Epithelial cell of proximal tubule (primary cell): Measurements from ENCODE around the gene SPINT2. TPM values are rescaled to one million over a fixed set of nuclear protein-coding genes. Genes with fewer than 3 reads are reported as not detected.
A peak's percentile ranks its signal among the peaks of the same experiment; 100 is the strongest.
"Not testable (repeated sequence)": the region's sequence is repeated elsewhere in the genome, so short reads cannot be mapped to it uniquely, and the experiment has no call there.

ENCODE experiments used
- DNase-seq: peaks from one replicate; pipeline ENCODE4 v3.0.0-alpha.2; 2011; ENCODE audit warnings: low read depth
- H3K4me3 ChIP-seq: 2 replicates; pipeline ENCODE4 v1.5.1; 2011; ENCODE audit warnings: low read depth, mild to moderate bottlenecking, low read length
- CTCF ChIP-seq: conservative IDR thresholded peaks from 2 replicates; pipeline ENCODE4 v1.5.1; 2012; ENCODE audit warnings: low read depth, mild to moderate bottlenecking, low read length
- total RNA-seq: library from RNA; depleted of rRNA; stranded (reverse); fragments of >200 nt; gene quantifications from 2 replicates; pipeline ENCODE4 v1.2.3, GENCODE V29; 2015

Gene SPINT2
- total RNA-seq, 1 donor from 2014 or later = 548 TPM

- H3K4me3 ChIP-seq = peak overlapping the region; percentile 79
- no peak for TF ChIP-seq CTCF
- DNase-seq = no peak
These were observed 71.7 kb downstream of the SPINT2 start for GRCh38 chr19:38335949-38336637.

GRCh38 chr19:38336638-38337359 lies 72.4 kb downstream of the SPINT2 start:
- peak; percentile 67 for DNase-seq
- H3K4me3 ChIP-seq = peak overlapping the region; percentile 79
- no peak for TF ChIP-seq CTCF

GRCh38 chr19:38337360-38337653 lies 72.9 kb downstream of the SPINT2 start:
- H3K4me3 ChIP-seq = peak overlapping the region; percentile 79
- no peak for DNase-seq
- no peak for TF ChIP-seq CTCF

GRCh38 chr19:38339011-38339410 lies 74.6 kb downstream of the SPINT2 start:
- not testable (repeated sequence) for H3K4me3 ChIP-seq, DNase-seq

- DNase-seq = no peak
- no peak overlapping the region for H3K4me3 ChIP-seq
- TF ChIP-seq CTCF = no peak
These were observed 76.6 kb downstream of the SPINT2 start for GRCh38 chr19:38340927-38341326.

Other genes starting within 250 kb of the SPINT2 start
- 1.3 and 2.6 TPM in 2 replicates for gene DPF1, start 40.4 kb upstream of the SPINT2 start, total RNA-seq
- gene PPP1R14A, start 8.2 kb upstream of the SPINT2 start, total RNA-seq = 13.4 and 14.3 TPM in 2 replicates
- gene C19orf33, start 39.7 kb downstream of the SPINT2 start, total RNA-seq = 267 and 305 TPM in 2 replicates
- 72.2 and 90.6 TPM in 2 replicates for gene YIF1B, start 51.4 kb downstream of the SPINT2 start, total RNA-seq
- 3.8 and 3.9 TPM in 2 replicates for gene KCNK6, start 55.3 kb downstream of the SPINT2 start, total RNA-seq
- gene CATSPERG, start 71.3 kb downstream of the SPINT2 start, total RNA-seq = 0.51 and 1.2 TPM in 2 replicates
- gene PSMD8, start 110.0 kb downstream of the SPINT2 start, total RNA-seq = 227 and 369 TPM in 2 replicates
- 0.87 and 1.8 TPM in 2 replicates for gene GGN, start 123.5 kb downstream of the SPINT2 start, total RNA-seq
- gene SPRED3, start 124.1 kb downstream of the SPINT2 start, total RNA-seq = 2.8 and 5.2 TPM in 2 replicates
- 13.2 and 37.1 TPM in 2 replicates for gene FAM98C, start 138.5 kb downstream of the SPINT2 start, total RNA-seq
- not detected in 2 replicates for gene RASGRP4, start 161.6 kb downstream of the SPINT2 start, total RNA-seq
- gene RYR1, start 169.1 kb downstream of the SPINT2 start, total RNA-seq = 0.12 TPM in 1 of 2 replicates, not detected in the other